Spleen (tissue), 7 donors: ENCODE data around the gene GTSF1L.

Experiments
- CTCF ChIP-seq, 11 experiments: fragments of 200-600 bp in 7 of 11; fragments of 450-650 bp in 4 of 11; sonication (generic) in 4 of 11; IDR thresholded peaks in 8 of 11; conservative IDR thresholded peaks in 3 of 11; 1 replicate in 7 of 11; 2 replicates in 4 of 11; pipeline versions ENCODE4 v1.4.0 to v1.8.0; 2016 to 2021; ENCODE audit warnings: antibody characterized with exemption in 11 of 11, inconsistent platforms in 4 of 11, mild to moderate bottlenecking in 1 of 11
- POLR2AphosphoS5 ChIP-seq, 3 donors: sonication (generic); formaldehyde crosslinking; IDR thresholded peaks; one replicate each; pipeline ENCODE4 v1.5.1; 2017; ENCODE audit warnings: antibody characterized with exemption in 3 of 3
- donor health status: DM: no; HTN: no; CAD: no; lungs with moderate emphysema.
- donor health status: DM: no; HTN: no; CAD: no.
- donor health status: DM: no; HTN: no; CAD: no.

DNA sequence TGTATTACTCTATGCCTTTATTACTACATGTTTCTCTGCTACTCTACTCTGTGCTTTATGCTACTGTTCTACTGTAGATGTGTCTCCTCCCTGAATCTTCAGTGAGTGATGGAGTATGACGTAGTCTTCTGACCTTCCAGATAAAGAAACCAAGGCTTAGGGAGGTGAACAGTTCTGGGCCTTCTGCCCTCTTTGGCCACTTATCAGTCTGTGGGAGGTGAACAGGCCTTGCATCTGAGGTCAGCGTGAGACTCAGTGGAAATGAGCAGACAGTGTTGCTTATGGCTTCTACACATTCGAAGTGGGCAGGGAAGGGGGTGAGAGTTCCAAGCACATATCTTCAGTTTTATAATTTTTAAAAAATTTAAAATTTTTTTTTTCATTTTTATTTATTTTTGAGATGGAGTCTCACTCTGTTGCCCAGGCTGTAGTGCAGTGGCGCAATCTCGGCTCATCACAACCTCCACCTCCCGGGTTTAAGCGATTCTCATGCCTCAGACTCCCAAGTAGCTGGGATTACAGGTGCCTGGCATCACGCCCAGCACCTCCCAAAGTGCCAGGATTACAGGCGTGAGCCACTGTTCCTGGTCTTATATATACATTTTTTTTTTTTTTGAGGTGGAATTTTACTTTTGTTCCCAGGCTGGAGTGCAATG lies 35.7 kb downstream of the GTSF1L start:
- TF ChIP-seq CTCF (IDR thresholded peaks at IDR 0.05 in 8 of 11, conservative IDR thresholded peaks at IDR 0.05 in 3 of 11), result no peak
- no peak for TF ChIP-seq POLR2AphosphoS5 (IDR thresholded peaks at IDR 0.05)
